Glomerular visceral epithelial cell (primary cell): ENCODE measurements around the gene JCHAIN.
"Not testable (repeated sequence)": the region's sequence is repeated elsewhere in the genome, so short reads cannot be mapped to it uniquely, and the experiment has no call there.

Experiments
- DNase-seq: peaks from one replicate; pipeline ENCODE4 v3.0.0-alpha.2; 2016; ENCODE audit errors: extremely low spot score

Gene JCHAIN

DNA sequence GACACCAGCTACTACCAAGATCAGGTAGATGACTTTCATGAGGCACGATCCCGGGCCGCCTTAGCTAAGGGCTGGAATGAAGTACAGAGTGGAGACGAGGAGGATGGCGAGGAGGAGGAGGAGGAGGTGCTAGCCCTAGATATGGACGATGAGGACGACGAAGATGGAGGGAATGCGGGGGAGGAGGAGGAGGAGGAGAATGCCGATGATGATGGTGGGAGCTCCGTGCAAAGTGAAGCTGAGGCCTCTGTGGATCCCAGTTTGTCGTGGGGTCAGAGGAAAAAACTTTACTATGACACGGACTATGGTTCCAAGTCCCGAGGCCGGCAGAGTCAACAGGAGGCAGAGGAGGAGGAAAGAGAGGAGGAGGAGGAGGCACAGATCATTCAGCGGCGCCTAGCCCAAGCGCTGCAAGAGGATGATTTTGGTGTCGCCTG is 22.5 kb upstream of the JCHAIN start:
- no peak for DNase-seq

DNA sequence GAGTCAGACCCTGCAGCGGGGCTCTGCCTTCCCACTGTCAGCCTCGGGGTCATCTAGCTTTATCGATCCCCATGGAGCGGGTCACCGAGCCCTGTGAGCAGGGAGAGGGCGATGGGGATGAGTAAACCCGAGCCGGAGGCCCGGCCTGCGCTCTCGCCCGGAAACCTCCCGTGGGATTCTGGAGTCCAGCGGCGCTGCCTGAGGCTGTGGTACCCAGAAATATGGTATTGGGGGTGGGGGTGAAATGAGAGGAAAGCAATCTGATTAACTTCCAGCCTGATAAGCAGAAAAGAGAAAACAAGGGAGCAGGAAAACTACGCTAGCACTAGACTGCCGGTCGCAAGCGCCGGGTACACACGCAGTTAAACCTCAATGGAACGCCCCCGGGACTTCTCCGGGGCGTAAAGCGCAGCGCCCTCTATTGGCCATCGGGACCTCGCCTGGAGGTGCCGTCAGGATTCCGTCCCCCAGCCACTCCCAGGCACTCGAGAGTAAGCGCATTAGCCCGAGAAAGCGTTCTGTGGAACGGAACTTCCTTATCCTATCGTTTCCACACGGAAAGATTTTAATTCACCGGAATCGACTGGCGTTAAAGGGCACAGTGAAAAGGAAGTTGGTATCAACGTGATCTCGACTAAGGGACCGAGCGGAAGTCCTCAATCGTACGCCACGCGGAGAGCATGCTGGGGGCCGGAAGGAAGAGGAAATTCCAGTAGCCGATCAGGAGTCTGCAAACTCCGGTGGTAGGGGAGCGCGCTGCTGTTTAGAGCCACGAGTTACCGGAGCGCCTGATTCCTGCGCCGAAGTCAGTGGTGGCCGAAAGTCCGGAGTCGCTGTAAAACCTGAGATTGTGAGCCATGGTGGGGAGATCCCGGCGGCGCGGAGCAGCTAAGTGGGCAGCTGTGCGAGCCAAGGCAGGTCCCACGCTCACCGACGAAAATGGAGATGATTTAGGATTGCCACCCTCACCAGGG is 21.8 kb upstream of the JCHAIN start, which contains the start of gene UTP3:
UTP3 (plus strand) TSS at position 712 of the 974 bp plus-strand sequence; CDS start at position 858, 146 bp downstream.
- peak; percentile 99 for DNase-seq

DNA sequence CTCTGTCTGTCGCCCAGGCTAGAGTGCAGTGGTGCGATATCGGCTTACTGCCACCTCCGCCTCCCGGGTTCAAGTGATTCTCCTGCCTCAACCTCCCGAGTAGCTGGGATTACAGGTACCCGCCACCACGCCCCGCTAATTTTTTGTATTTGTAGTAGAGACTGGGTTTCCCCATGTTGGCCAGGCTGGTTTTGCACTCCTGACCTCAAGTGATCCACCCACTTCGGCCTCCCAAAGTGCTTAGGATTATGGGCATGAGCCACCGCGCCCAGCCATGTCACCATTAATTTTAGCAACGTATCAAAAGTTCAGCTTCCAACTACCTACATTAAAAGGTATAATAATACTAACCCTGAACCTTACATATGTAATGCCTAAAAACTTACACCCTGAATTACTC is 21.1 kb upstream of the JCHAIN start:
- no peak for DNase-seq

DNA sequence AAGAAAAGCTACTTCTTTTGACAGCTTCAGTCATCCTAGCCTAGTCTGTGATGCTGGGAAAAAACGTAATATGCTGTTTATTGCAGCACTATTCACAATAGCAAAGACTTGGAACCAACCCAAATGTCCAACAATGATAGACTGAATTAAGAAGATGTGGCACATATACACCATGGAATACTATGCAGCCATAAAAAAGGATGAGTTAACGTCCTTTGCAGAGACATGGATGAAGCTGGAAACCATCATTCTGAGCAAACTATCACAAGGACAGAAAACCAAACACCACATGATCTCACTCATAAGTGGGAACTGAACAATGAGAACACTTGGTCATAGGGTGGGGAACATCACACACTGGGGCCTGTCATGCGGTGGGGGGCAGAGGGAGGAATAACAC is 15.8 kb upstream of the JCHAIN start:
- not testable (repeated sequence) for DNase-seq

DNA sequence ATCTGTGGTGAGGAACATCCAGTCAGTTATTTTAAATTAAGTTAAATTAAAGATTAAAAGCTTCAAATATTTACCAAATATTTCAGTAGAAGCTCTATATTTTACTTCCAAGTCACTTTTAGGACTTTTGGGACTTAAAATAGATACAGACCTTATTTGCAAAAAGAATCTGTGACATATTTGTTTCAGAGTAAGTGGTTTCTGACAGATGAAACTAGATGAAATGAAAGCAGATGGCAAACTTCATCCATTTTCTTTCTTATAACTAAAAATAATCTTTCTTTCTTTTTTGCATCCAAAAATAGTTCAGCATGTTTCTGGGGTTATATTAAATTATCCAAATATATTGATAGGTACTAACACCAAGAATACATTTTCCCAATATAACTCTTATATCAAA is 15.4 kb upstream of the JCHAIN start:
- DNase-seq, result no peak

DNA sequence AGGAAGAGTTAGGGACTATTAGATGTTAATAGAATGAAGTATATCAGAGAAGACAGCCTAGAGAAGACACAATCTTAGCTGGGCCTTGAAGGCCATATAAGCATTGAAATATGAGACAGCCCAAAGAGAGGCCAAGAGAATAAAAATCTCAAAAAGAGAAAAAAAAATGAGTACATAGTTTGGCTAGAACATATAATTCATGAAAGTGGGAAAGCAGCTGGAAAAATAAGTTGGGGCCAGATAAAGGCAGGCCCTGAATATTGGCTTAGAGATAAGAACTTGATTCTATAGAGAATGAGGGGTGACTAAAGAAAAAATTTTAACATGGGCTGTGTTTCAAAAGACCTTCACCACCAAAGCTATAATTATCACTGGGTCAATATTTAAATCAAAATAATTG is 14.6 kb upstream of the JCHAIN start:
- no peak for DNase-seq

DNA sequence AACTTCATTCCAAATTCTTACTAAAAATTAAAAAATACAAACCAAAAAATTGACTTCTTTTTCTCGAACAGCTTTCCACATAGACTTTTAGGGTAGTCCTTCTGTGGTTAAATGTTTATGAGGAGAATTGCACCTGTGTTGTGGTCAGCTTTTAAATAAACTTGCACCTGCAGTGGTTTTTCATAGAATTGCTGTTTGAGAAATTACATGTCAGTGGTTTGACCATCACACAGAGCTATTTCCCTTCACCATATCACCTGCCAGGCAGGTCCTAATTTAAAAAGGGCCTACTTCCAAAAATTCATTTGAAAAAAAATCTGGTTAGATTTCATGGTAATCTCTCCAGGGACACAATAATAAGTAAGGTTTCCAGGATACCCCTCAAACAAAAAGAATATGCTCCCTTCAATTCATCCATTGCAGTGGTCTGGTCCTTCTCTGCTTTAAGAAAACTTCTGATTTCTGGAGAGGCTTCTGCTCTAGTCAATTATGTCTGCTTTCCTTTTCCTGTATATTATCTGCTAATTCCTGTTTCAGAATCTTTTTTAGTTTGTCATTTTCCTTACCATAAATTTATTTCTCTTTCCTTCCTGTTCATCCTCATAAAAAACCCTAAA is 12.2 kb upstream of the JCHAIN start:
- DNase-seq, result no peak

DNA sequence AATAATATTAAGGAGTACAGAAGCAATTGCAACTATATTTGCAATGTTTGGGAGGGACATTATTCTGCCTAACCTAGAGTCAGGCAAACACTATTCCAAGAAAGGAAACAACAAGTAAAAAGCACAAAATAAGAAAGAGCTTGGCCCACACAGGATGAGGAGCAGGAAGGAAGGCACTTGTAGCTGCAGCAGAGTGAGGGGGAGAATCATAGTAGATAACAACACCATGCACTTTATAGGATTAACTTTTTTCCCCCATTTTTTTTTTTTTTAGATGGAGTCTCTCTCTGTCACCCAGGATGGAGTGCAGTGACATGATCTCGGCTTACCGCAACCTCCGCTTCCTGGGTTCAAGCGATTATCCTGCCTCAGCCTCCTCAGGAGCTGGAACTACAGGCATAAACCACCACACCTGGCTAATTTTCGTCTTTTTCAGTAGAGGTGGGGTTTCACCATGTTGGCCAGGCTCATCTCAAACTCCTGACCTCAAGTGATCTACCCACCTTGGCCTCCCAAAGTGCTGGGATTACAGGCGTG is 10.3 kb upstream of the JCHAIN start:
- DNase-seq, result no peak

DNA sequence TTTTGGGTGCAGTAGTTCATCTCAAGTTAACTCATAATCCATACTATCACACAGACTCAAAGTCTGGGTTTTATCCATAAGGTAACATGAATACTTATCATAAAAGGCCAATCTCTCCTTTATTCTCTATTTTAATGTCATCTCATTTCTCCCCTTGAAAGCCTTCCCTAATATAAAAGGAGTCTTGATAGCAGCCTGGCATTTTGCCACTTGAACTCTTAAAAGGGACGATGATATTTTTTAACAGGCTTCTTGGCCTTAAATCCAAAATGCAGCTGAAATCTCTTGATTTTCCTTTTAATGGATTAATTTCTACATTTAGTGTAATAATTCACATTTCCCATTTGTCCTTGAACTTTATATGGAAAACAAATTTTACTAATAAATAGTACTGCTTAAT is 8.4 kb upstream of the JCHAIN start:
- DNase-seq, result no peak

DNA sequence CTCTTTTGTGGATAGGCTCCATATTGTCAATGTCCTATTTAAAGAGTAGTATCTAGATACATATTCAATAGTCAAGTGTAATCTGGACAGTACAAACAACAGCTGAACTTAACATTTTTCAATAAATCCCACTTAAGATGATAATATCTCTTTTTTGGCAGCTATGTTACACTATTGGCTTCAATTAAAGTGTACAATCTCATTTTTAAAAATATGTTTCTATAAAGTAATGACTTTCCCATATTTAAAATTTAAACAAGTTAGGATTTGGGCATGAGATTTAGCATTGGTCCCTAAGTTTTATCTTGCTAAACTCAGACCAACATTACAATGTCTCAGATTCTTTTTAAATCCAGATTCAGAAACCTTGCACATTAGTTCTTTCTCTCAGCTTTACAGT is 7.9 kb upstream of the JCHAIN start:
- no peak for DNase-seq

DNA sequence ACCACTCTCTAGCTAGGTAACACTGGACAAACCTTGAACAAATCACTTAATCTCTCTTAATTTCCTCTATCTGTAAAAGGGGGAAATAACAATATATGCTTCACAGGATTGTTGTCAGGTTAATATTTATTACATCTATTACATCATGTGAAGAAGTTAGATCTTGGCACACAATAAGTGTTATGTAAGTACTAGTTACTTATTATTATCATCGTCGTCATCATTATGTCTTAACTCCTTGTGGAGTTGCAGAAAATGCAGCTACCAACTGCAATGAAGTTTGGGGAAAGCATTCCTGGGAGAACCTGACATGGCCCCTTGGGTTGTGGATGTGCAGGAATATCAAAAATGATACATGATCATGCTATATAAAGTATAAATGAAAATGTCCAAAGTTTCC is 4.8 kb upstream of the JCHAIN start:
- no peak for DNase-seq

DNA sequence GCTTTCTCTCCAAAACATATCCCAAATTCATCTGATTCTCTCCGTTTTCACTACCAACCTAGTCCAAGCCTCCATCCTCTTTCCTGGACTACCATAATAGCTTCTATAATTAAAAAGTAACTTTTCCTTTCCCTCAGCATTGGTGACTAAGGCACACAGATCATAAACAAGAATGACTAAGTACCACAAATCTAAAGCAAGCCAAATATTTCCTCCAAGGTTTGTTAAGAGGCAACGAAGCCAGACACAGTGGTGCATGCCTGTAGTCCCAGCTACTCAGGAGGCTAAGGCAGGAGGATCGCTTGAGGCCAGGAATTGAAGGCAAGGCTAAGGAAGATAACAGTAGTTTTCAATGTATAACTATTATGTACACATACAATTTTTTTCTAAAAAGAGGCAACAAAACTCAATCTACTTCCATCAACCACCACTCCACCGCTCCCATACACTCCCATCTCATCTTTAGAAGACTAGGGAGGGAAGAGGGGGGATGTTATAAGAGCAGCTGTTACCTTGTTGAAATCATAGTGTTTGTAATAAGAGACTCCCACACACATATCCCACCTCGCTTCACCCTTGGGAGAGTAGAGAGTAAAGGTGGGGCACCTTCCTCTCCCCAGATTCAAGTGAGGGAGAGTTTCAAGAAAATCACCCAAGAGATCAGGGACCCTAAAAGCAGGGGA is 4.2 kb upstream of the JCHAIN start:
- DNase-seq, result peak; percentile 57

DNA sequence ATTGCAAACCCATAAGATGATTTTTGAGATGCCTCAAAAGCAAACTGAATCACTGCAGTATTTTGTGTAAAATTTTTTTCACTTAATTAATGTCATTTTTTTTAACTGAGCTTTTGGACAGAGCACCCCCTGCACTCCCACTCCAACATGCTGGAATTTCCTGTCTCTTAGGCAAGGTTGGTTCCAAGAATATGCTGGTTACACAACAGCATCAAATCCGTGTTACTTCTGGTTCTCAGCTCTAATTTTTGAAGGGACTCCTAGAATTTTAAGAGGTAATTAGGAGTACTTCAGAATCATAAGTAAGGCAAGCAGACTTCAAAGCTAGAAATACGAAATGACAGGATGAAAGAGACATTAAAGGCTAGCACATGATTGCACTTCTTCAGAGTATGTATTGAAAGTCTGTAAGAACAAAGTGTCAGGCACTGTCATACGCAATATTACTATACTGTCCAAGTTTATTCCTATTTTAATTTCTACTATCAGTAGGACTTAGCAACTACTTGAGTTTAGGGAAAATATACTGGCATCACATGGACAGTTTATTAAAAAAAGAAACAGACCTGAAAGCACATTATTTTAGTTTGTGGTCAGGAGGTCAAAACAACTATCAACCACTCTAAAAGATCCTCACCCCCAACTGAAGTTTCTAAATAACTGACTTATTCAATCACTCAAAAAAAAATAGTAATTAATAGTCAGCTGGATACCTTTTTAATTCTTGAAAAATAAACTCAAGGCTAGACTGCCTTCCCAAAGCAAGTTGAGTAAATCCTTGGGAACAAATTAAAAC is 1.6 kb upstream of the JCHAIN start:
- DNase-seq, result no peak

DNA sequence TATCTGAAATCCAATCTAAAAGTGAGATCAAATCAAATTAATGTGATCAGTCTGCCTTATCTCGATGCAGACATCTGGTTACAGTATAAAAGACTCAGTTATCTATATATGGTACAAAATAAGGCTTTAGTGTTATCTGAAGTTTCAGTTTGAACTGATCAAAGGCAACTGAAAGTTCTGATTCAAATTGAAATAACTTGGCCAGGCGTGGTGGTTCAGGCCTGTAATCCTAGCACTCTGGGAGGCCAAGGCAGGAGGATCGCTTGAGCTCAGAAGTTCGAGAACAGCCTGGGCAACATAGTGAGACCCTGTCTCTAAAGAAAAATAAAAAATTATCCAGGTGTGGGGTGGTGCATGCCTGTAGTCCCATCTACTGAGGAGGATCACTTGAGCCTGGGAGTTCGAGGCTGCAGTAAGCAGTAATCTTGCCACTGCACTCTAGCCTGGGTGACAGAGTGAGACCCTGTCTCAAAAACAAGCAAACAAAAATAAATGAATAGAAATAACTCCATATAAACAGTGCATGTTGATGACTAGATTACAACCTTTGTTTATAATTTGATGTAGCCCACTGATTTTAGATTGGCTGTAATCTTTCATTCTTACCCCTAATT is 4.9 kb downstream of the JCHAIN start:
- DNase-seq, result not testable (repeated sequence)

DNA sequence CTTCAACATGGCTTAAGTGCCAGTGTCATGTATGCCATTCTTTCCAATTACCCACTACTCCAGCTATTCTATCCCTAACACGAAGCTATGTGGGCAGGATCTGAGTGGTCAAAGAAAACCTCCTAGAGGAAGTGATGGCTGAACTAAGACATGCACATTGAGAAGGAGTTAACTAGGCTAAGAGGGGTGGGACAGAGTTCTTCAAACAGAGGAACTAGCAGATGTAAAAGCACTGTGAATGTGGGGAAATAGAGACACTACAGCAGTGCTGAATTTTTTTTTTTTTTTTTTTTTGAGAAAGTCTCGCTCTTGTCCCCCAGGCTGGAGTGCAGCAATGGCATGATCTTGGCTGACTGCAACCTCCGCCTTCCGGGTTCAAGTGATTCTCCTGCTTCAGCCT is 6.2 kb downstream of the JCHAIN start:
- no peak for DNase-seq

DNA sequence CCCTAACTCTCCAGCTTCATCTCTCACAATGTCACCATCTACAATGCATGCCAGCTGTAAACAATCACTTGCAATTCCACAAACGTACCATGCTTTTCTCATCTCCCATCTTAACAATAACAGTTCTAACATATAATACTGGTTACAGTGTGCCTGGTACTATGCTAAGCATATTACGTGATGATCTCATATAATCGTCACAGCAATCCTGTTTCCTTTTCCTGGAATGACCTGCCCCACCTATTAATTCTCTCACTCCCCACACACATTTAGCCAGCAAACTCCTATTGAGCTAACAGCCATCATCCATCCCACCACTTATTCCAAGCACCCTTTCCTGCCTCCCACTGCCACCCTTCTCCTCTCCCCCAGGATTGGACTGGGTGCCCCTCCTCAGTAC is 7.9 kb downstream of the JCHAIN start:
- no peak for DNase-seq

DNA sequence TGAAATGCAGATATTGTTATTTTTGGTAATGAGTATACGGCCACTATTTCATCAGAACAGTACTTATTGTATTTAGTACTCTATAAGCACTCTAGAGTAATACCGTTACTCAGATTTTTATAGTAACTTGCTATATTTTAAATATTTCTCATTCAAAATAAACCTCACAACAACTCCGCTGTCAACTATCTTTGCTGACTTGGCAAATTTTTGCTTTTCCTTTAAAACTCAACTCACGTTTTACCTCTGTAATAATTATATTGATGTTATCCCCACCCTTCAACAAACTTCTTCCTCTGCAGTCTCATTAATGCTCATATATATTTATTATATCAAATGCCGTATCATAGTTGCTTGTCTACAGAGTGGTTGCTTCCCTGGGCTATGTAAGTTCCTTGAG is 9.0 kb downstream of the JCHAIN start:
- DNase-seq, result no peak

DNA sequence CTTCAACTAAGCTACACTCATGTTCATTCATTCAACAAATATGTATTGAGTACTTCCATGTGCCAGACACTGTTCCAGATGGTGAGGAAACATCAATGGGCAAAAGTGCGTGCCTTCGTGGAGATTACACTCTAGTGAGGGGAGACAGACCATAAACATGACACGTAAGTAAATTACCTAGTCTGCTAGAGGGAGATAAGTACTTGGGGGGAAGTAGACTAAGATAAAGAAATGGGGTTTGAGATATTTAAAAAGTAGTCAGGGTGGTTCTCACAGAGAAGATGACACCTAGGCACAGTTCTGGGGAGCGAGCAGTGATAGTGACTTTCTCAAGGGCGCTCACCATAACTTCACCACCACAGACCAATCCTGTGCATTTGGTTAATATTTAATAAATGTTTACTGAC is 11.7 kb downstream of the JCHAIN start:
- DNase-seq, result no peak

DNA sequence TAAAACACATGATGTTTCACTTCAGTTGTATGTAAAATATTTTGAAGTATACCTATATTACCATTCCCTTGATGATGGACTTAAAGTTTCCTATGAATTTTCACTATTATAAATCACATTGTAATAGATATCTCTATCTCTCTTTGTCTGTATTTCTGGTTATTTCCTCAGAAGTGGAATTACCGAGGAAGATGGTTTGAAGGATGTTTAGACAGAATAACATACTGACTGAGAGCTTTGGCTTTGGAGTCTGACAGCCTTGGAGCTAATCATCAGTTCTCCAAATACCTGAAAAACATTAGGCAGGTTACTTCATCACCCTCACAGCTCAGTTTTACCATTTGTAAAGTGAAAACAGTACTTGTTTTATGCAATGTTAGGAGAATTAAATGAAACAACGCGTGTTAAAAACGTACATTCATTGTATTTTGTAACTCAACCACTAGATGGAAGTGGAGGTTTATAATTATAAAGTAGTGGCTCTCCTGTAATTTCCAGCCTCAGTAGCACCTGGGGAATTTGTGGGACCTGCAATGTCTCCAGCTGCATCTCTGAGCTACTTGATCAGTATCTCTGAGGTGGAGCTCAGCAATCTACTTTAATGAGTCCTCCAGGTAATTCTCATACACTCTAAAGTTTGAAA is 14.3 kb downstream of the JCHAIN start:
- DNase-seq, result peak; percentile 47

DNA sequence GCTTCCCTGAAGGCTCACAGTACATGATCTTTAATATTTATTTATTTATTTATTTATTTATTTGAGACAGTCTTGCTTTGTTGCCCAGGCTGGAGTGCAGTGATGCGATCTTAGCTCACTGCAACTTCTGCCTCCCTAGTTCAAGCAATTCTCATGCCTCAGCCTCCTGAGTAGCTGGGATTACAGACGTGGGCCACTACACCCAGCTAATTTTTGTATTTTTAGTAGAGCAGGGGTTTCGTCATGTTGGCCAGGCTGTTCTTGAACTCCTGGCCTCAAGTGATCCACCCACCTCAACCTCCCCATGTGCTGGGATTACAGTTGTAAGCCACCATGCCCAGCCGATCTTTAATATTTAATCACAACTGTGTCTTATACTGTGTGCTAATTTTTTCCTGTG is 15.6 kb downstream of the JCHAIN start:
- DNase-seq, result not testable (repeated sequence)
